Measurements from ENCODE around the gene HIRIP3.

- TF ChIP-seq CTCF (IDR thresholded peaks at IDR 0.05; ENCODE audit: low read depth, low read length) (no peak), POLR2A (IDR thresholded peaks at IDR 0.05; ENCODE audit: extremely low read depth, insufficient read length) (no peak), MAX (IDR thresholded peaks at IDR 0.05; ENCODE audit: low read depth, low read length) (no peak)
Observed at GRCh38 chr16:30033270-30033669, 37.9 kb upstream of the HIRIP3 start.
